Endothelial cell of umbilical vein (primary cell): Measurements from ENCODE around the gene KIF2B. TPM values are rescaled to one million over a fixed set of nuclear protein-coding genes. Genes with fewer than 3 reads are reported as not detected.

ENCODE experiments used
- BruUV-seq: library from RNA; stranded (reverse); fragments of 400-500 nt; replicated peaks from 2 replicates; lab custom pipeline; 2021; lab: Mats Ljungman, UMichigan
- CTCF ChIA-PET: fragments of 300-600, 350-600 bp; sonication (Branson Sonifier 250); formaldehyde crosslinking; loops from one replicate; lab custom pipeline; 2021; ENCODE audit warnings: antibody characterized with exemption, inconsistent platforms; lab: Charles Lee
- POLR2A ChIA-PET: fragments of 300-600, 350-600 bp; sonication (Branson Sonifier 250); formaldehyde crosslinking; loops from one replicate; lab custom pipeline; 2021; ENCODE audit warnings: antibody characterized with exemption, inconsistent platforms; lab: Charles Lee
- DNase-seq: peaks from one replicate; pipeline ENCODE4 v3.0.0-alpha.2; 2011; ENCODE audit warnings: low read depth, low spot score
- FAIRE-seq: peaks from 2 replicates; lab custom pipeline; 2011; peaks lifted over from hg19 to GRCh38; lab: Jason Lieb, UNC
- H2AFZ ChIP-seq: 2 replicates; pipeline ENCODE4 v1.6.0; 2012; ENCODE audit warnings: low read depth, low read length, control low read depth, inconsistent platforms
- H3K27ac ChIP-seq: 2 replicates; pipeline ENCODE4 v1.5.1; 2011; ENCODE audit warnings: low read depth, mild to moderate bottlenecking, control low read depth, low read length, moderate library complexity; ENCODE audit not compliant: insufficient read depth
- H3K27me3 ChIP-seq, 2 experiments: 2 replicates each; pipeline versions ENCODE4 v1.6.0 to v1.6.1; 2011; ENCODE audit warnings: low read length in 2 of 2, mixed read lengths in 1 of 2; ENCODE audit not compliant: control insufficient read depth in 2 of 2, insufficient read depth in 2 of 2
- H3K36me3 ChIP-seq, 2 experiments: 2 replicates in 1 of 2; 3 replicates in 1 of 2; pipeline ENCODE4 v1.5.1; 2011; ENCODE audit warnings: low read length in 2 of 2, mild to moderate bottlenecking in 1 of 2, moderate library complexity in 1 of 2; ENCODE audit not compliant: control insufficient read depth in 2 of 2, insufficient read depth in 2 of 2; ENCODE audit errors: extremely low read depth in 1 of 2
- H3K4me1 ChIP-seq: 3 replicates; pipeline ENCODE4 v1.5.1; 2011; ENCODE audit warnings: mild to moderate bottlenecking, low read length; ENCODE audit not compliant: control insufficient read depth, insufficient read depth; ENCODE audit errors: extremely low read depth
- H3K4me2 ChIP-seq: 2 replicates; pipeline ENCODE4 v1.6.1; 2011; ENCODE audit warnings: low read length, control low read depth, mixed read lengths; ENCODE audit not compliant: insufficient read depth
- H3K4me3 ChIP-seq, 3 experiments: fragments of 200-600 bp in 1 of 3; sonication (generic), shearing (Covaris generic) in 1 of 3; replicated peaks in 1 of 3; 2 replicates each; pipeline ENCODE4 v1.5.1; 2011 to 2016; ENCODE audit warnings: control low read depth in 3 of 3, low read length in 3 of 3, mild to moderate bottlenecking in 2 of 3, inconsistent platforms in 1 of 3, low read depth in 1 of 3, moderate library complexity in 1 of 3; ENCODE audit not compliant: insufficient read depth in 1 of 3
- H3K79me2 ChIP-seq: 2 replicates; pipeline ENCODE4 v1.6.0; 2012; ENCODE audit warnings: low read length, inconsistent platforms; ENCODE audit not compliant: control insufficient read depth, insufficient read depth
- H3K9ac ChIP-seq: replicated peaks from 2 replicates; pipeline ENCODE3; 2011; ENCODE audit warnings: low read length, control low read depth; ENCODE audit not compliant: insufficient read depth; ENCODE audit errors: extremely low read depth
- H3K9me1 ChIP-seq: replicated peaks from 3 replicates; pipeline ENCODE4 v1.6.0; 2011; ENCODE audit warnings: mild to moderate bottlenecking, low read length; ENCODE audit not compliant: control insufficient read depth, insufficient read depth; ENCODE audit errors: extremely low read depth
- H3K9me3 ChIP-seq: replicated peaks from 2 replicates; pipeline ENCODE4 v1.5.1; 2012; ENCODE audit warnings: low read length, inconsistent platforms; ENCODE audit not compliant: control insufficient read depth, insufficient read depth
- H4K20me1 ChIP-seq: replicated peaks from 2 replicates; pipeline ENCODE3; 2011; ENCODE audit warnings: mild to moderate bottlenecking, low read length; ENCODE audit not compliant: control insufficient read depth, insufficient read depth; ENCODE audit errors: extremely low read depth
- CTCF ChIP-seq, 2 donors: IDR thresholded peaks; 1 replicate in 1 of 2; 2 replicates in 1 of 2; pipeline ENCODE4 v1.5.1; 2011; ENCODE audit warnings: low read length in 2 of 2, mild to moderate bottlenecking in 2 of 2, moderate library complexity in 2 of 2, control low read depth in 1 of 2, inconsistent platforms in 1 of 2, low read depth in 1 of 2; ENCODE audit not compliant: insufficient read depth in 1 of 2; ENCODE audit errors: extremely low read depth in 1 of 2
- EZH2 ChIP-seq: IDR thresholded peaks from 2 replicates; pipeline ENCODE4 v1.6.1; 2012; ENCODE audit warnings: borderline replicate concordance, low read depth, mild to moderate bottlenecking, moderate library complexity, low read length, inconsistent platforms; ENCODE audit not compliant: severe bottlenecking
- FOS ChIP-seq: IDR thresholded peaks from 2 replicates; pipeline ENCODE4 v1.6.1; 2011; ENCODE audit warnings: mild to moderate bottlenecking, low read length, moderate library complexity, borderline replicate concordance; ENCODE audit not compliant: insufficient read depth
- GATA2 ChIP-seq: IDR thresholded peaks from 2 replicates; pipeline ENCODE4 v1.7.0; 2011; ENCODE audit warnings: low read depth, mild to moderate bottlenecking, moderate library complexity, mixed read lengths, low read length; ENCODE audit not compliant: insufficient read length, insufficient read depth
- JUN ChIP-seq: IDR thresholded peaks from 2 replicates; pipeline ENCODE4 v1.6.1; 2011; ENCODE audit warnings: borderline replicate concordance, low read depth; ENCODE audit not compliant: insufficient read length, insufficient read depth
- MYC ChIP-seq: IDR thresholded peaks from one replicate; pipeline ENCODE4 v1.6.1; 2011; ENCODE audit warnings: mild to moderate bottlenecking, low read depth, low read length
- POLR2A ChIP-seq: IDR thresholded peaks from 2 replicates; pipeline ENCODE4 v1.6.1; 2012; ENCODE audit warnings: low read depth, mild to moderate bottlenecking, control low read depth, low read length
- POLR2AphosphoS5 ChIP-seq: IDR thresholded peaks from 2 replicates; pipeline ENCODE4 v1.6.1; 2012; ENCODE audit warnings: low read depth, mild to moderate bottlenecking, control low read depth, low read length, moderate library complexity; ENCODE audit not compliant: insufficient read depth
- dilution Hi-C: fragments of 300-500 bp; cut with MboI; formaldehyde crosslinking; loops from one replicate; pipeline ENCODE4 v1.15.0; 2019; ENCODE audit warnings: low sequenced_read_pairs; ENCODE audit not compliant: extremely low pct_ligation_motif_present
- intact Hi-C: fragments of 100-400 bp; cut with micrococcal nuclease; formaldehyde crosslinking; loops from one replicate; pipeline ENCODE4 v1.10.0; 2022
- polyA plus RNA-seq, 4 experiments: library from polyadenylated mRNA; depleted of rRNA in 3 of 4; stranded (reverse) in 3 of 4; unstranded in 1 of 4; fragments of >200 nt; gene quantifications; 2 replicates each; pipeline versions ENCODE4 v1.2.1 to v1.2.3, GENCODE V29; 2011 to 2012; ENCODE audit warnings: missing spikeins in 1 of 4
- total RNA-seq: library from RNA; stranded (reverse); gene quantifications from 2 replicates; pipeline ENCODE4 v1.2.3, GENCODE V29; 2021
- TF ChIP-seq, protein P1 (sequence below): IDR thresholded peaks from 2 replicates; pipeline ENCODE4 v1.6.1; 2011; ENCODE audit not compliant: insufficient read depth, insufficient read length

KIF2B gene
- total and polyA plus RNA-seq, 2 donors (not counting 3 experiments of a cell fraction or from before 2014, with no cell fraction given): not detected

- H3K4me3 ChIP-seq: no peak overlapping the region
- no peak for FAIRE-seq
- DNase-seq: no peak
- ChIA-PET CTCF (no interaction called here), POLR2A (no interaction called here)
- H3K4me2 ChIP-seq: no peak overlapping the region
- no TSS peak for BruUV-seq
- no peaks in the 10 kb centered on the region for H3K4me1 ChIP-seq
- no peaks in the 10 kb centered on the region for H3K27me3 ChIP-seq
- H3K36me3 ChIP-seq: no peaks in the 10 kb centered on the region
- intact Hi-C loops: no loop called here
- no peak overlapping the region for H2AFZ ChIP-seq
- H4K20me1 ChIP-seq: no peaks in the 10 kb centered on the region
- dilution Hi-C loops: no loop called here
- H3K27ac ChIP-seq: no peak overlapping the region
- no peaks in the 10 kb centered on the region for H3K79me2 ChIP-seq
- H3K9me3 ChIP-seq: no peaks in the 10 kb centered on the region
- no peaks in the 10 kb centered on the region for H3K9me1 ChIP-seq
- TF ChIP-seq MYC (no peak), POLR2AphosphoS5 (no peak), EZH2 (no peak), FOS (no peak), POLR2A (no peak), GATA2 (no peak), JUN (no peak), CTCF (IDR thresholded peaks at IDR 0.05; ENCODE audit: extremely low read depth in 1 of 2, insufficient read depth in 1 of 2, low read depth in 1 of 2, low read length in 2 of 2) (no peak)
- TF ChIP-seq, protein P1, sequence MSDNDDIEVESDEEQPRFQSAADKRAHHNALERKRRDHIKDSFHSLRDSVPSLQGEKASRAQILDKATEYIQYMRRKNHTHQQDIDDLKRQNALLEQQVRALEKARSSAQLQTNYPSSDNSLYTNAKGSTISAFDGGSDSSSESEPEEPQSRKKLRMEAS: no peak
- no peak overlapping the region for H3K9ac ChIP-seq
These were observed 3.8 kb upstream of the KIF2B start for GRCh38 chr17:53818929-53819328.
